Spleen (tissue), 7 donors: Measurements from ENCODE around the gene NECTIN1.

Experiments
- CTCF ChIP-seq, 11 experiments: fragments of 200-600 bp in 7 of 11; fragments of 450-650 bp in 4 of 11; sonication (generic) in 4 of 11; IDR thresholded peaks in 8 of 11; conservative IDR thresholded peaks in 3 of 11; 1 replicate in 7 of 11; 2 replicates in 4 of 11; pipeline versions ENCODE4 v1.4.0 to v1.8.0; 2016 to 2021; ENCODE audit warnings: antibody characterized with exemption in 11 of 11, inconsistent platforms in 4 of 11, mild to moderate bottlenecking in 1 of 11
- POLR2A ChIP-seq, 3 donors: fragments of 450-650 bp; IDR thresholded peaks; one replicate each; pipeline ENCODE4 v1.5.1; 2017; ENCODE audit warnings: antibody characterized with exemption in 3 of 3, mild to moderate bottlenecking in 1 of 3
- donor health status: DM: no; HTN: no; CAD: no; lungs with moderate emphysema.
- donor health status: DM: no; HTN: no; CAD: no.
- donor health status: DM: no; HTN: no; CAD: no.

- TF ChIP-seq POLR2A (IDR thresholded peaks at IDR 0.05) = no peak
- no peak for TF ChIP-seq CTCF (IDR thresholded peaks at IDR 0.05 in 8 of 11, conservative IDR thresholded peaks at IDR 0.05 in 3 of 11)
Measured at GRCh38 chr11:119772076-119772475, 43.1 kb upstream of the NECTIN1 start.
